ENCODE results near the gene NIN.
A peak's percentile ranks its signal among the peaks of the same experiment; 100 is the strongest.

Gene NIN

GRCh38 chr14:50774542-50775267, 56.3 kb downstream of the NIN start:
- no peak overlapping the region for H3K27ac ChIP-seq
- TF ChIP-seq CTCF (conservative IDR thresholded peaks at IDR 0.05) (no peak), ZFX (IDR thresholded peaks at IDR 0.05) (no peak)

GRCh38 chr14:50773632-50774541, 57.1 kb downstream of the NIN start:
- peak; percentile 93 for TF ChIP-seq CTCF (conservative IDR thresholded peaks at IDR 0.05)
- TF ChIP-seq ZFX (IDR thresholded peaks at IDR 0.05) = no peak
- H3K27ac ChIP-seq = no peak overlapping the region

- TF ChIP-seq ZFX (IDR thresholded peaks at IDR 0.05) (no peak), CTCF (conservative IDR thresholded peaks at IDR 0.05) (no peak)
- no peak overlapping the region for H3K27ac ChIP-seq
Observed at GRCh38 chr14:50772412-50772811, 58.5 kb downstream of the NIN start.

GRCh38 chr14:50770586-50770985, 60.4 kb downstream of the NIN start:
- TF ChIP-seq ZFX (IDR thresholded peaks at IDR 0.05) = no peak
- no peak for TF ChIP-seq CTCF (conservative IDR thresholded peaks at IDR 0.05)
- no peak overlapping the region for H3K27ac ChIP-seq

GRCh38 chr14:50769863-50770500, 61.0 kb downstream of the NIN start:
- no peak overlapping the region for H3K27ac ChIP-seq
- TF ChIP-seq CTCF (conservative IDR thresholded peaks at IDR 0.05) (no peak), ZFX (IDR thresholded peaks at IDR 0.05) (no peak)

- no peak overlapping the region for H3K27ac ChIP-seq
- TF ChIP-seq ZFX (IDR thresholded peaks at IDR 0.05) = no peak
- TF ChIP-seq CTCF (conservative IDR thresholded peaks at IDR 0.05) = no peak
Observed at GRCh38 chr14:50768680-50769079, 62.3 kb downstream of the NIN start.
